HG03097 (cell line): Measurements from ENCODE around the gene PLAC1.

Experiments
- ATAC-seq: cut with Tn5 transposase; IDR thresholded peaks from one replicate; pipeline ENCODE4 v1.9.1; 2021; ENCODE audit not compliant: unreplicated experiment, low FRiP score

PLAC1 gene

GRCh38 chrX:134671294-134671693 lies 13.0 kb upstream of the PLAC1 start:
- ATAC-seq = no peak

- ATAC-seq = no peak
These were observed 12.1 kb upstream of the PLAC1 start for GRCh38 chrX:134670134-134670924.

- ATAC-seq = no peak
These were observed 11.3 kb upstream of the PLAC1 start for GRCh38 chrX:134669378-134670098.

GRCh38 chrX:134664202-134664601 lies 5.9 kb upstream of the PLAC1 start:
- no peak for ATAC-seq

GRCh38 chrX:134661295-134661694 lies 3.0 kb upstream of the PLAC1 start:
- no peak for ATAC-seq

- no peak for ATAC-seq
These were observed 2.4 kb upstream of the PLAC1 start for GRCh38 chrX:134660627-134661026.

- ATAC-seq = no peak
These were observed 1.5 kb upstream of the PLAC1 start for GRCh38 chrX:134659761-134660160.

- no peak for ATAC-seq
These were observed 421 bp upstream of the PLAC1 start for GRCh38 chrX:134658760-134659023.

- no peak for ATAC-seq
These were observed 3.8 kb downstream of the PLAC1 start for GRCh38 chrX:134654398-134655012.

GRCh38 chrX:134653835-134654234 lies 4.4 kb downstream of the PLAC1 start:
- ATAC-seq = no peak

- no peak for ATAC-seq
These were observed 7.6 kb downstream of the PLAC1 start for GRCh38 chrX:134650701-134651100.

- no peak for ATAC-seq
These were observed 8.5 kb downstream of the PLAC1 start for GRCh38 chrX:134649770-134650169.

- no peak for ATAC-seq
These were observed 10.8 kb downstream of the PLAC1 start for GRCh38 chrX:134647477-134647877.

- ATAC-seq = no peak
These were observed 11.6 kb downstream of the PLAC1 start for GRCh38 chrX:134646691-134647090.

- no peak for ATAC-seq
These were observed 12.2 kb downstream of the PLAC1 start for GRCh38 chrX:134645936-134646543.

GRCh38 chrX:134642386-134642785 lies 15.9 kb downstream of the PLAC1 start:
- no peak for ATAC-seq

- no peak for ATAC-seq
These were observed 16.9 kb downstream of the PLAC1 start for GRCh38 chrX:134641346-134641745.

GRCh38 chrX:134640914-134641313 lies 17.4 kb downstream of the PLAC1 start:
- no peak for ATAC-seq

- no peak for ATAC-seq
These were observed 21.4 kb downstream of the PLAC1 start for GRCh38 chrX:134636851-134637250.

- no peak for ATAC-seq
These were observed 23.6 kb downstream of the PLAC1 start for GRCh38 chrX:134634691-134635090.

GRCh38 chrX:134633832-134634231 lies 24.4 kb downstream of the PLAC1 start:
- no peak for ATAC-seq
